Astrocyte of the cerebellum (primary cell): ENCODE results near the gene OXCT1.

ENCODE experiments used
- DNase-seq: peaks from one replicate; pipeline ENCODE4 v3.0.0-alpha.2; 2011; ENCODE audit warnings: low read depth
- H3K4me3 ChIP-seq: 2 replicates; pipeline ENCODE4 v1.5.1; 2011; ENCODE audit warnings: mild to moderate bottlenecking, low read depth, low read length, moderate library complexity
- CTCF ChIP-seq: IDR thresholded peaks from 2 replicates; pipeline ENCODE4 v1.5.1; 2012; ENCODE audit warnings: low read length, low read depth, moderate library complexity, mild to moderate bottlenecking; ENCODE audit errors: missing control alignments
- in situ Hi-C: cut with HindIII; loops from 2 replicates; pipeline ENCODE4 v1.10.0; 2017; ENCODE audit warnings: low sequenced_read_pairs

Gene OXCT1

DNA sequence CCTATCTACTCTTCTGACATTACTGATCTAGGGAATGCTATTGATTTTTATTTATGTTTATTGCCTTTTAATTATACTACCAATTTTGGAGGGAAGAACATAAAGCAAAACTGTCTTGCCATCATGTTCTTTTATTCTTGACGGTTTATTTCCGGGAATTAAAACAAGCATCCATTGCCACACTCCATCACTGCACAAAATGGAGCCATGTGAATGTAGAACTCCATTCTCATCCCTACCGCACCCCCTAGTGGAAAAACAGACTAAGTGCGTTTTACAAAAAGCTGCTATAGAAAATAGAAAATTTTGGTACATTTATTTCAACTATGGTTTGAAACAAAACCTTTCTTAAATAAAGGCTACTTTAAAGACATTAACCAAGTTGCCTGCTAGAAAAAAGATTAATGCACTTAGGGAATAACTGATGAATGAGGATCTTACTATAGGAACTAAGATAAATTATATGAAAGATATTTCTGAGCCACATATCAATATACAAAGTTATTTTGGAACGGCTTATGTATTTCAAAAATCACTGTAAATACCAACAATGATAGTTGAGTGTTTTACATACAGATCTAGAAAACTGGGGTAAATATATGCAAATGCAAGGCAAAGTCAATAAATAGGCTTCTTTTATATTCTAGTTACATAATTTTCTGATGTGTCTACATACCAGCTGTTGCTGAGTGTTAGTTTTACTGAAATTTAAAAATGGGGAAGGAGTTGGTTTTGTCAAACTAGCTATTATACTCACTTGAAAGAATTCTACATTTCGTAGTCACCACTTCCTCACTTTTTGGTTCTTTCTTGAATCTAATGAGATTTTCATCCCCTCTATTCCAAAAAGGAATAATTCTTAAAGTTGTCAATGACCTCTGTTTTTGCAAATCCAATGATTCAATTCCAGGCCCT is 26.5 kb downstream of the OXCT1 start:
- peak; percentile 55 for DNase-seq
- in situ Hi-C loops, result loop anchor here (25.0 kb wide), 2 partner anchors 581 to 931 kb away; partner anchors contain the start of gene C7
- peak; percentile 70 for TF ChIP-seq CTCF
- no peak overlapping the region for H3K4me3 ChIP-seq

DNA sequence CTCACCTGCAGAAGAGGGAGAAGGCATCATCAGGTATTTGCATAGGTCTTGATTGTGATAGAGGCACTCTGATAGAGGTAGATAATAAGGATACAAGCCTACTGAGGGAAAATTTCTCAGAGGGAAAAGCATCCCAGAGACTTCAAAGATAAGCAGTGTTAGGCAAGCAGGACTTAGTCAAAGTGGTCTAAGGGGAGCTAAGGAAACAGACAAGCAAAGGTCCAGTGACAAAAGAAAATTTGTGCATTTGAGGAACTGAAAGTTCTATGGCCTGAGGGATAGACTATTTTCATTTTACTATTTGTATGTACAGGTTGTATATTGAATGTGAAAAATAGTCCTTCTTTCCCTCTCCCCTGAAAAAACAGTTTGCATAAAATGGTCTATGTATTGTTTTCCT is 27.4 kb downstream of the OXCT1 start:
- in situ Hi-C loops, result loop anchor here (25.0 kb wide), 2 partner anchors 580 to 930 kb away; partner anchors contain the start of gene C7
- DNase-seq, result no peak
- no peak for TF ChIP-seq CTCF
- H3K4me3 ChIP-seq, result no peak overlapping the region

DNA sequence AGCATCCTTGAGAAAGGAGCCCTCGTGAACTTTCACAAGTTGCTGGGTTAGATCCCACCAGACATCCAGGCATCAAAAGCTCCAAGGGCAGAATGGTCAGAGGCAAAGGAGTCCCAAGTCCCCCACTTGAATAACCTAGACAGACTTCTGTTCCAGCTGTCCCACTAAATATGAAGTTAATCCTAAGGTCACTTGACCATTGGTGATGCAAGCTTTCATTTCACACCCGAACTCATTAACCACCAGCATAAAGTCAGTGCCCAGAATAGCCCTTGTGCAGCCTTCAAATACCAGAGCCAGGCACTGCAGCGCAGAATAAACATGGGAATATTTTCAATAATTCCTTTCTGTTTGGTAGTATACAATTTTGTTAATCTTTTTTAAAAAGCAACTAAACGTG is 28.9 kb downstream of the OXCT1 start:
- no peak overlapping the region for H3K4me3 ChIP-seq
- TF ChIP-seq CTCF, result no peak
- in situ Hi-C loops, result loop anchor here (25.0 kb wide), 2 partner anchors 579 to 929 kb away; partner anchors contain the start of gene C7
- no peak for DNase-seq

GRCh38 chr5:41840251-41840650 is 30.0 kb downstream of the OXCT1 start:
- in situ Hi-C loops, result loop anchor here (25.0 kb wide), 2 partner anchors 578 to 928 kb away; partner anchors contain the start of gene C7
- no peak for TF ChIP-seq CTCF

GRCh38 chr5:41837793-41838192 is 32.4 kb downstream of the OXCT1 start:
- TF ChIP-seq CTCF, result no peak
- no peak for DNase-seq
- H3K4me3 ChIP-seq, result no peak overlapping the region
- in situ Hi-C loops, result loop anchor here (25.0 kb wide), 2 partner anchors 575 to 925 kb away; partner anchors contain the start of gene C7

More at GRCh38 chr5:41840251-41840650, 30.0 kb downstream of the OXCT1 start:
- no peak for DNase-seq
- H3K4me3 ChIP-seq, result no peak overlapping the region

- no peak overlapping the region for H3K4me3 ChIP-seq
- in situ Hi-C loops, result loop anchor here (25.0 kb wide), 2 partner anchors 573 to 923 kb away; partner anchors contain the start of gene C7
These were observed 34.6 kb downstream of the OXCT1 start for GRCh38 chr5:41835645-41836044.

More at GRCh38 chr5:41835645-41836044, 34.6 kb downstream of the OXCT1 start:
- TF ChIP-seq CTCF, result no peak
- DNase-seq, result peak; percentile 42
